Left cardiac atrium (tissue), 4 donors: ENCODE data around the gene EIF3CL. TPM values are rescaled to one million over a fixed set of nuclear protein-coding genes. Genes with fewer than 3 reads are reported as not detected.
"Not testable (repeated sequence)": the region's sequence is repeated elsewhere in the genome, so short reads cannot be mapped to it uniquely, and the experiment has no call there.

Experiments
- ATAC-seq, 2 donors: fragments of 200-7000 bp; cut with Tn5 transposase; one replicate each; pipeline ENCODE4 v1.9.1; 2020; ENCODE audit warnings: mild to moderate bottlenecking in 2 of 2, moderate library complexity in 2 of 2
- DNase-seq: peaks from one replicate; pipeline ENCODE4 v3.0.0-alpha.2; 2020
- intact Hi-C, 2 donors: fragments of 100-400 bp; cut with DNase I; formaldehyde crosslinking; loops; one replicate each; pipeline versions ENCODE4 v1.14.1 to v1.15.1; 2022 to 2023
- long read RNA-seq: library from polyadenylated mRNA; unstranded; transcript quantifications from one replicate; pipeline ENCODE4 v2.0.0, GENCODE V29; 2021
- total RNA-seq, 2 donors: library from RNA; stranded (reverse); fragmentation: NEBNext Ultra II Directional; extraction: Animal tissue kit (Norgen Biotek cat#: 25700); gene quantifications; one replicate each; pipeline ENCODE4 v1.2.1, GENCODE V29; 2021
- donor health status: DM: no; HTN: yes; CAD: no.
- donor health status: DM: no; HTN: yes; CAD: no; lungs with severe emphysema.
- donor health status: DM: yes; HTN: yes; CAD: no.
- donor health status: Dilated cardiomyopathy.

EIF3CL gene, protein sequence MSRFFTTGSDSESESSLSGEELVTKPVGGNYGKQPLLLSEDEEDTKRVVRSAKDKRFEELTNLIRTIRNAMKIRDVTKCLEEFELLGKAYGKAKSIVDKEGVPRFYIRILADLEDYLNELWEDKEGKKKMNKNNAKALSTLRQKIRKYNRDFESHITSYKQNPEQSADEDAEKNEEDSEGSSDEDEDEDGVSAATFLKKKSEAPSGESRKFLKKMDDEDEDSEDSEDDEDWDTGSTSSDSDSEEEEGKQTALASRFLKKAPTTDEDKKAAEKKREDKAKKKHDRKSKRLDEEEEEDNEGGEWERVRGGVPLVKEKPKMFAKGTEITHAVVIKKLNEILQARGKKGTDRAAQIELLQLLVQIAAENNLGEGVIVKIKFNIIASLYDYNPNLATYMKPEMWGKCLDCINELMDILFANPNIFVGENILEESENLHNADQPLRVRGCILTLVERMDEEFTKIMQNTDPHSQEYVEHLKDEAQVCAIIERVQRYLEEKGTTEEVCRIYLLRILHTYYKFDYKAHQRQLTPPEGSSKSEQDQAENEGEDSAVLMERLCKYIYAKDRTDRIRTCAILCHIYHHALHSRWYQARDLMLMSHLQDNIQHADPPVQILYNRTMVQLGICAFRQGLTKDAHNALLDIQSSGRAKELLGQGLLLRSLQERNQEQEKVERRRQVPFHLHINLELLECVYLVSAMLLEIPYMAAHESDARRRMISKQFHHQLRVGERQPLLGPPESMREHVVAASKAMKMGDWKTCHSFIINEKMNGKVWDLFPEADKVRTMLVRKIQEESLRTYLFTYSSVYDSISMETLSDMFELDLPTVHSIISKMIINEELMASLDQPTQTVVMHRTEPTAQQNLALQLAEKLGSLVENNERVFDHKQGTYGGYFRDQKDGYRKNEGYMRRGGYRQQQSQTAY
- total RNA-seq, result 10 to 100 TPM; 17.2 to 32.4 TPM
- long read RNA-seq, transcript EIF3CL-201 (21 exons, 3,085 nt), result major isoform, 8 of 32 reads
- long read RNA-seq, partial matches to known transcripts, result 21 of 32 reads
- long read RNA-seq, other reads (novel, unspliced or antisense), result 3 of 32 reads

DNA sequence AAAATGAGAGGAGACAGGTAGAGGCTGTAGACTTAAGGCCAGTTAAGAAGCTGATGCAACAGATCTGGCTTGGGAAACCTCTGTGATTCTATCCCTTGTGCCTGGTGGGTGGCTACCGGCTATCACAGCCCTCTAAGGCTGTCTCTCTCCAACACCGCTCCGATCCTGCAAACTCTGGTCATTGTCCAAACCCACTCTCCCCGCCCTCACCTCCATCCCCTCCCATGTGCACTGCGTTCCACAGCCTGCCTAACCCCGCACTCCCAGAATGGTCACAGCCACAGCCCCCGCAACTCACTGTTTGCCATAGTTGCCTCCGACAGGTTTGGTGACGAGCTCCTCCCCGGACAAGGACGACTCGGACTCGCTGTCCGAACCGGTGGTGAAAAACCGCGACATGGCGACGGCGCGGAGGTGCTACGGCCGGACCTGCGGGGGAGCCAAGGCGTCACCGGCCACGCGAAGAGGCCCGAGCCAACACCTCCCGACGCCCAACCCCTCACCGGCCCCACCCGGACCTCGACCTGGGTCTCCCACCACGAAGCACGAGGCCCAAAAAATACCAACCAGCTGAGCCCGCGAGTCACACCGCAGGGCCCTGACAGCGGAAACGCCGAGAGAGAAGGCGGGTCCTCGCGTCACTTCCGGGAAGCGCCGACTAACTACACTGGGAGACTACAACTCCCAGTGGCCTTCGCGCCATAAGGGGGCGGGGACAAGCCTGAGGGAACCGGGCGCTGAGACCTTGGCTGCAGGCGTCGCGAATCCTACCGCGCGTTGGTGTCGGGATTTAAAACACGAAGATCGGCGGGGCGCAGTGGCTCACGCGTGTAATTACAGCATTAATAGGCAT is at the start of gene EIF3CL:
TSS of gene EIF3CL (minus strand) at position 622 of the 853 bp plus-strand sequence. CDS start at position 399, 223 bp downstream.
- DNase-seq, intact Hi-C loops: not testable (repeated sequence)
- ATAC-seq, result peak; percentile 100

DNA sequence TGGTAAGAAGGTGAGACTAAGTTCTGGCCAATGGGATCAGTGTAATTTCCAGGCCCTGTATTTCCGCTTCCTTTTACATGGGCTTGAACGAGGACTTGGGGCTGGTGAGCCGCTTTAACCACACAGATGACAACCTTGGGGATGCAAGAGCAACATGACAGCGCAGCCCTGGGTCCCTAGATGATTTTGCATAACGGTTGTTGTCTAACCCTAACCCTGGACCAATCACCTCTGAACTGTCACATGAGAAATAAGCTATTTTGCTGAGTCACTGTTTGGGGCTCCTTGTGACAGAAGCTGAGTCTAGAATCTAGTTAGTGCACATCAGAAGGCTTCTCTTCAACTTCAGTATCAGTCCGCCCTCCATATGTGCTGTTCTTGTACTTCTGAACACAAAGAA is 43.4 kb upstream of the EIF3CL start:
- DNase-seq, intact Hi-C loops, ATAC-seq: not testable (repeated sequence)

DNA sequence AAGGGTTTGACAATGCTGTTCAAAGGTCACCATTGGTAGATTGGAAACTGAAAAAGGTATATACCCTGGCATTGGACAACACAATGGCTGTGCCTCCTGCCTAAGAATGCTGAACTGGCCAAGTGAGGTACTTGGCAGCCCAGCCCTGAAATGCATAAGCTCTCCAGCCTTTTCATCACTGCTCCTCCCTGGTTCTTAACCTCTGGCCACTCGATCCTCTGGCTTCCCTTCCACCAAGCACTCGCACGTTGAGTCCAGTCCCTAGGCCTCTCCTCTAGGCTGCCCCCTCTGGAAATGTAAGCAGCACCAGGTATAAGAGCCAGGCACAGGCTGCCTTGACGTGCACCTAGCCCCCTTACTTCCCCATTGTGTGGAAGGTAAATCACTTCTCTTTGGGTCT is 42.7 kb upstream of the EIF3CL start:
- intact Hi-C loops, ATAC-seq: not testable (repeated sequence)

DNA sequence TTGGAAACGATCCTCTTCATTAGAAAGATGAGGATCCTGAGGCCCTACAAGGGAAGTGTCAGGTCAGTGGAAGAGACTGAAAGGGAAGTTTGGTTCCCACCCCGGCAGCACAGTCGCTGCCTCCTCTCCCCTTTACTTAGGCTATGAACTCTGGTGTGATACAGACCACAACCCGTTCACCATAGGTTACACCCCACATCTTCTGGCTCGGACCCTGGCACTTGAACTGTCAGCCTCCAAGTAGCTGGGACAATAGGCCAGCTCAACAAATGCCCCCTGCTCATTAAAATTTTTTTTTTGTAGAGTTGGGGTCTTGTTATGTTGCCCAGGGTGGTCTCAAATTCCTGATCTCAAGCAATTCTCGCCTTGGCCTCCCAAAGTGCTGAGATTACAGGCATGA is 40.3 kb upstream of the EIF3CL start:
- DNase-seq, result peak; percentile 10
- intact Hi-C loops, result not testable (repeated sequence)

More for the DNA sequence above, 42.7 kb upstream of the EIF3CL start:
- not testable (repeated sequence) for DNase-seq

DNA sequence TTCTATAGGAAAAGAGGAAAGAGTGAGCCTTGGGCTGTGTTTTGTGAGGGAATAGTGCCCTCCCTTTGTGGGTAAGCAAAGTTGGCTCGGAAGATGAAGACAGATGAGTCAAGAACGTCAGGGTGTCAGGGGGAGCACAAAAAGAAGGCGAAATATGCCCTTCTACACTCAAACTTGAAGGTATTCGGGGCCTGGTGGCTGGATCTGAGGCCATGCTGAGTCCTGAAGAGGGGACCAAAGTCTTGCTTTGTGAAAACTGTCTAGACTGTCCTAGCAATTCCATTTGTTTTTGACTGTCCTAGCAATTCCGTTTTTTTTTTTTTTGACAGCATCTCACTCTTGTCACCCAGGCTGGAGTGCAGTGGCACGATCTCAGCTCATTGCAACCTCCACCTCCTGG is 35.3 kb upstream of the EIF3CL start:
- ATAC-seq, intact Hi-C loops, DNase-seq: not testable (repeated sequence)

More for the DNA sequence above, 40.3 kb upstream of the EIF3CL start:
- ATAC-seq, result not testable (repeated sequence)

DNA sequence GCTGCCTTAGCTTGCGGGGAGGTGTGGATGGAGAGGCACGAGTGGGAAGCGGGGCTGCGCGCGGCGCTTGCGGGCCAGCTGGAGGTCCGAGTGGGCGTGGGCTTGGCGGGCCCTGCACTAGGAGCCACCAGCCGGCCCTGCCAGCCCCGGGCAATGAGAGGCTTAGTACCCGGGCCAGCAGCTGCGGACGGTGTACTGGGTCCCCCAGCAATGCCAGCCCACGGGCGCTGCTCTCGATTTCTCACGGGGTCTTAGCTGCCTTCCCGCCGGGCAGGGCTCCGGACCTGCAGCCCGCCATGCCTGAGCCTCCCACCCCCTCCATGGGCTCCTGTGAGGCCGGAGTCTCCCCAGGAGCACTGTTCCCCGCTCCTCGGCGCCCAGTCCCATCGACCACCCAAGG is 31.7 kb upstream of the EIF3CL start:
- intact Hi-C loops, DNase-seq, ATAC-seq: not testable (repeated sequence)

DNA sequence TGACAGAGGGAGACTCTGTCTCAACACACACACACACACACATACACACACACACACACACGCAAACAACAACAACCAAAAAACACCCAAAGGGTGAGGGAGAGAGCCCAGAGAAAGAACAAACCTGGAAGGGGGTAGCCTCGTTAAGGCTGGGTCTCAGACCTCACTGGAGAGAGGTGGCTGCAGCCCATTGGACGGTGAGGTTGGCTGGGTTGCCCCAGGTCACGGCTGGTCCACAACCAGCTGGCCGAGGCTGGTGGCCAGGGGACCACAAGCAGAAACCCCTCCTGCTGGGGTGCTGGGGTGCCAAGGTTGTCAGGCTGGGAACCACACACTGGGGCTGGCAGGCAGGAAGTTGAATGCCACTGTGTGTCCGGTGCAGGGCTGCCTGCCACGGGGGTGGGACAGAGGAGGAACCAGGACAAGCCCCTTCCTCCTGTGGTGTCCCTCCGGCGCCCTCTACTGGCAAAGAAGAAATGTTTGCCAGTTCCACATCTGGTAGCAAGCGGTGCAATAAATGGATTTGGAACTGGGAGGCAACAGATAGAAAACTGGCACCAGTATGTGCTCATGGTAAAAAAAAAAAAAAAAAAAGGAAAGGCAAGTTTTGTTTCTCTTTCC is 22.5 kb upstream of the EIF3CL start:
- peak; percentile 98 to 99 for ATAC-seq
- DNase-seq, intact Hi-C loops: not testable (repeated sequence)

DNA sequence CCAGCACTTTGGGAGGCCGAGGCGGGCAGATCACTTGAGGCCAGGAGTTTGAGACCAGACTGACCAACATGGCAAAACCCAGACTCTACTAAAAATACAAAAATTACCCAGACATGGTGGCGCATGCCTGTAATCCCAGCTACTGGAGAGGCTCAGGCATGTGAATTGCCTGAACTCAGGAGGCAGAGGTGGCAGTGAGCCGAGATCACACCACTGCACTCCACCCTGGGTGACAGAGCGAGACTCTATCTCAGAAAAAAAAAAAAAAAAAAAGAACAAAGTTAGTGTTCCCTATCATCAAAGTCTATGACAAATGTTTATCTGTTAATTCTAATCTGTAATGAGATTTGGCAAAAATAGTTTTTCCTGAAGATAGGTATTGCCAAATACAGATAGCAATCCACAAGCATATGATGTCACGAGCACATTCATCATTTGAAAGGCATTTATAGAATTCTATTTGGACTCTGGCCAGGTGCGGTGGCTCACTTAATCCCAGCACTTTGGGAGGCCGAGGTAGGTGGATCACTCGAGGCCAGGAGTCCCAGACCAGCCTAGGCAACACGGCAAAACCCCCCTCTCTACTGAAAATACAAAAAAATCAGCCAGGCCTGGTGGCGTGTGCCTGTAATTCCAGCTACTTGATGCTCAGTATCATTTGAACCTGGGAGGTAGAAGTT is 17.6 kb upstream of the EIF3CL start:
- intact Hi-C loops, result not testable (repeated sequence)
- peak in 1 of 2 donors; percentile 84 for ATAC-seq

DNA sequence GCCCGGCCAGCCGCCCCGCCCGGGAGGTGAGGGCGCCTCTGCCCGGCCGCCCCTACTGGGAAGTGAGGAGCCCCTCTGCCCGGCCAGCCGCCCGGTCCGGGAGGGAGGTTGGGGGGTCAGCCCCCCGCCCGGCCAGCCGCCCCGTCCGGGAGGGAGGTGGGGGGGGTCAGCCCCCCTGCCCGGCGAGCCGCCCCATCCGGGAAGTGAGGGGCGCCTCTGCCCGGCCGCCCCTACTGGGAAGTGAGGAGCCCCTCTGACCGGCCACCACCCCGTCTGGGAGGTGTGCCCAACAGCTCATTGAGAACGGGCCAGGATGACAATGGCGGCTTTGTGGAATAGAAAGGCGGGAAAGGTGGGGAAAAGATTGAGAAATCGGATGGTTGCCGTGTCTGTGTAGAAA is 13.4 kb upstream of the EIF3CL start:
- ATAC-seq, DNase-seq, intact Hi-C loops: not testable (repeated sequence)

More for the DNA sequence above, 17.6 kb upstream of the EIF3CL start:
- DNase-seq, result not testable (repeated sequence)

DNA sequence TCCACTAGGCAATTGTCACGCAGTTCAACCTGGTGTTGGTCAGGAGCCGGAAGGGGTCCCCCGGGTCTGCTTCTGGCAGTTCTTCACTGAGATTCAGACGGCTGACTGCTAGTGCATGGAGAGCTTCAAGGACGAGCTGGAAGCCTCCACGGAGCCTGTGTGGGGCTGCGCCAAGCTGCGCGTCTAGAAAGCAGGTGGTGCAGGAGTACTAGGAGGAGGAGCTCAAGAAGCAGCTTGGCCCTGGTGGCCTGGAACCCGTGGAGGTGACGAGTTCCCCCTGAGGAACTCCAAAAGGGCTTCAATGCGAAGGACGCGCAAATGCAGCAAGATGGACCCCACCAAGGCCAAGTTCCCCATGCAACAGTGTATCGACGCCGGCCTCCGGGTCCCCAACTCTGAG is 10.9 kb upstream of the EIF3CL start:
- ATAC-seq, DNase-seq, intact Hi-C loops: not testable (repeated sequence)

DNA sequence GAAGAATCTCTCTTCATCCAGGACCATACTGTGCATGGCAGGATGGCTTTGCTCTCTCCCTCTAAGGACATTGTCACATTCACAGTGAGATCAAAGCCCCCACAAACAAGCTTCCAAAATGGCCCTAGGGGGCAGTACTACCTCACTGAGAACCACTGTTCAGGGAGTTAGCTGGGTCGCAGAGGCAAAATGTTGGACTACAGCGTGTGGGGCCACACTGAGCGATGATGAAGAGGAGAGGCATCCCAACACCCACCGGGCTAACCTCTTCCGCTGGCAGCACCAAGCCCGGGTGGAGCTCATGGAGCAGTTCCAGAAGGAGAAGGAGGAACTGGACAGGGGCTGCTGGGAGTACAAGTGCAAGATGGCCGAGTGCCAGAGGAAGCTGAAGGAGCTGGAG is 9.9 kb upstream of the EIF3CL start:
- DNase-seq, intact Hi-C loops: not testable (repeated sequence)
- peak in 1 of 2 donors; percentile 54 for ATAC-seq

DNA sequence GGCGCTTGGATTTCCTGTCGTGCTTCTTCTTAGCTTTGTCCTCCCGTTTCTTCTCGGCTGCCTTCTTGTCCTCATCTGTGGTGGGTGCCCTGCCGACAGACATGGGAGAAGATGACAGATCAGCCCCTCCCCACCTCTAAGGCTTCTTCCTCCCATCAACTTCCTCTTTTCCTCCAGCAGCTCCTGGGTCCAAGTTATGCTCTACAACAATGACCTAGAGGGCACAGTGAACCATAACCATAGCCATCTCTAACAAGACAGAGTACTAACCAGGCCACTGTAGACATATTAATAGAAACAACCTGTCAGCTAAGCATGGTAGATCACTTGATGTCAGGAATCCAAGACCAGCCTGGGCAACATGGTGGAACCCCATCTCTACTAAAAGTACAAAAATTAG is 11.6 kb downstream of the EIF3CL start:
- intact Hi-C loops, DNase-seq, ATAC-seq: not testable (repeated sequence)

DNA sequence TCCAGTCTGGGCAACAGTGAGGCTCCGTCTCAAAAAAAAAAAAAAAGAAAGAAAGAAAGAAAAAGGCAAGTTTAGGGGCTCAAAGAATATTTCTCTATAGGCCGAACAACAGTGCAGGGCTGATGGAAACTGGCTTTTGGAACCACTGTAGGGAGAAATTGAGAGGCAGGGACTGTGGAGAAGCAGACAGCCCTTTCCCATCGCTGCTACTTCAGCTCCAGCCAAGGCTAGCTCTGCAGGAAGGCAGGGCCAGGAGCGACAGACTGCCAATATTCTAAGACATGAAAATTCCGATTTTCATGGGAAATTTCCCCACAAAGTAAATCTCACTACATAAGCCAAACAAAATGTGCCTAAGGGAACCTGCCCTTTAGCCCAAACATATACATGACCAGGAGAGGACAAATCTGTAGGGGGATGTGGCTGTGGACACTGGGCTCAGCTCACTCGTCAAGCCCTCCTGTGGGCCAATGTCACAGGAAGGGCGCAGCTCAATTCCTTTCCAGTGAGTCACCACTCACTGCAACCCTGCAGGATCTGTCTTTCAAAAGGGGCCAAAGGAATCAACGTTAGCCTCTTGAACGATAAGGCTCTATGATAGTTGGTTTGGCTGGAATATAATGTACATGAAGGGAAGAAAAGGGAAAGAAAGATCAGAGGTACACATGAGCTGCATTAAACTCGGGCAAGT is 21.3 kb downstream of the EIF3CL start:
- DNase-seq, intact Hi-C loops: not testable (repeated sequence)
- ATAC-seq, result peak; percentile 85

DNA sequence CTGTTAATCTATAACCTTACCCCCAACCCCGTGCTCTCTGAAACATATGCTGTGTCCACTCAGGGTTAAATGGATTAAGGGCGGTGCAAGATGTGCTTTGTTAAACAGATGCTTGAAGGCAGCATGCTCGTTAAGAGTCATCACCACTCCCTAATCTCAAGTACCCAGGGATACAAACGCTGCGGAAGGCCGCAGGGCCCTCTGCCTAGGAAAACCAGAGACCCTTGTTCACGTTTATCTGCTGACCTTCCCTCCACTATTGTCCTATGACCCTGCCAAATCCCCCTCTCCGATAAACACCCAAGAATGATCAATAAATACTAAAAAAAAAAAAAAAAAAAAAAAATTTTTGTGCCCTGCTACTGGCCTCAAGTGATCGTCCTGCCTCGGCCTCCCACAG is 25.8 kb downstream of the EIF3CL start:
- intact Hi-C loops, ATAC-seq, DNase-seq: not testable (repeated sequence)

DNA sequence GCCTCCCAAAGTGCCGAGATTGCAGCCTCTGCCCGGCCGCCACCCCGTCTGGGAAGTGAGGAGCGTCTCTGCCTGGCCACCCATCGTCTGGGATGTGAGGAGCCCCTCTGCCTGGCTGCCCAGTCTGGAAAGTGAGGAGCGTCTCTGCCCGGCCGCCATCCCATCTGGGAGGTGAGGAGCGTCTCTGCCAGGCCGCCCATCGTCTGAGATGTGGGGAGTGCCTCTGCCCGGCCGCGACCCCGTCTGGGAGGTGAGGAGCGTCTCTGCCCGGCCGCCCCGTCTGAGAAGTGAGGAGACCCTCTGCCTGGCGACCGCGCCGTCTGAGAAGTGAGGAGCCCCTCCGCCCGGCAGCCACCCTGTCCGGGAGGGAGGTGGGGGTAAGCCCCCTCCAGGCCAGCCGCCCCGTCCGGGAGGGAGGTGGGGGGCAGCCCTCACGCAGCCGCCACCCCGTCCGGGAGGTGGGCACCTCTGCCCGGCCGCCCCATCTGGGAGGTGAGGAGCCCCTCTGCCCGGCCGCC is 26.5 kb downstream of the EIF3CL start:
- DNase-seq, ATAC-seq, intact Hi-C loops: not testable (repeated sequence)

DNA sequence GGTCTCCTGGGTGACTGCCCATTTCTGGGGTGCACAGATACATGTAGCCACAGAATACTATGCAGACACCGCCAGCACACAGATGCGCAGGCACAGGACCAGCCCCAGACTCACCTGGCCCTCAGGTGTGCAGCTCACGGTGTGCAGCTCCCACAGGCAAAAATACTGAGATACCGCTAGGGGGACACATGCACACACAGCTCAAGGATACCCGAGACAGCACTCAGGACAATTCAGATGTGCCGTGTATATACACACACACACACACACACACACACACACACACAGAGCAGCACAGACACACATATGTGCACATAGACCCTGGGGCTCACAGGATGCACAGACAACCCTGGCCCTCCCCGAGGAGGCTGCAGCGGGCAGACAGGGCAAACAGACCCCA is 28.5 kb downstream of the EIF3CL start:
- DNase-seq, intact Hi-C loops: not testable (repeated sequence)
- ATAC-seq, result peak in 1 of 2 donors; percentile 63
